PC-3 (cell line): ENCODE measurements around the gene KRTAP9-7. TPM values are rescaled to one million over a fixed set of nuclear protein-coding genes. Genes with fewer than 3 reads are reported as not detected.

ENCODE experiments used
- ATAC-seq: fragments of 200-7000 bp; cut with Tn5 transposase; 2 replicates; pipeline ENCODE4 v1.9.1; 2020; ENCODE audit warnings: mild to moderate bottlenecking, moderate library complexity
- BruUV-seq: library from RNA; stranded (reverse); fragments of 400-500 nt; replicated peaks from 2 replicates; lab custom pipeline; 2021; lab: Mats Ljungman, UMichigan
- CTCF ChIA-PET: fragments of 300-600 bp; sonication (Branson Sonifier 250); formaldehyde crosslinking; loops from one replicate; lab custom pipeline; 2022; ENCODE audit warnings: antibody characterized with exemption; lab: Charles Lee
- POLR2A ChIA-PET: fragments of 300-600 bp; sonication (Branson Sonifier 250); formaldehyde crosslinking; loops from one replicate; lab custom pipeline; 2022; ENCODE audit warnings: antibody characterized with exemption; ENCODE audit not compliant: unreplicated experiment; lab: Charles Lee
- DNase-seq: peaks from one replicate; pipeline ENCODE4 v3.0.0-alpha.2; 2015
- H2AFZ ChIP-seq: fragments of 300-600 bp; sonication (generic); 2 replicates; pipeline ENCODE4 v1.6.0; 2016; ENCODE audit warnings: antibody characterized with exemption, low read length
- H3F3A ChIP-seq: fragments of 300-600 bp; sonication (generic); one replicate; pipeline ENCODE4 v1.6.0; 2017; ENCODE audit warnings: antibody characterized with exemption, low read length, control low read depth, mild to moderate bottlenecking; ENCODE audit not compliant: unreplicated experiment
- H3K27ac ChIP-seq: fragments of 300-600 bp; sonication (generic); 2 replicates; pipeline ENCODE4 v1.5.1; 2016; ENCODE audit warnings: mild to moderate bottlenecking, low read length
- H3K27me3 ChIP-seq: fragments of 300-600 bp; sonication (generic); 2 replicates; pipeline ENCODE4 v1.6.1; 2016; ENCODE audit warnings: low read length, mixed read lengths
- H3K36me3 ChIP-seq: fragments of 300-600 bp; sonication (generic); 2 replicates; pipeline ENCODE4 v1.6.1; 2016; ENCODE audit warnings: low read depth, mixed run types, low read length, mixed read lengths
- H3K4me1 ChIP-seq: fragments of 300-600 bp; sonication (generic); 2 replicates; pipeline ENCODE4 v1.5.1; 2016; ENCODE audit warnings: low read length; ENCODE audit not compliant: insufficient read depth
- H3K4me2 ChIP-seq: fragments of 300-600 bp; sonication (generic); 2 replicates; pipeline ENCODE4 v1.6.0; 2016; ENCODE audit warnings: low read length
- H3K4me3 ChIP-seq: fragments of 300-600 bp; sonication (generic); 2 replicates; pipeline ENCODE4 v1.5.1; 2016; ENCODE audit warnings: mild to moderate bottlenecking, low read length, mixed read lengths
- H3K79me2 ChIP-seq: fragments of 300-600 bp; sonication (generic); 2 replicates; pipeline ENCODE4 v1.6.1; 2017; ENCODE audit warnings: low read length, mixed read lengths
- H3K9ac ChIP-seq: fragments of 300-600 bp; sonication (generic); 2 replicates; pipeline ENCODE4 v1.6.0; 2016; ENCODE audit warnings: mild to moderate bottlenecking, low read length
- H3K9me2 ChIP-seq: fragments of 300-600 bp; sonication (generic); replicated peaks from 2 replicates; pipeline ENCODE4 v1.6.1; 2016; ENCODE audit warnings: mixed run types, low read length, mixed read lengths
- H3K9me3 ChIP-seq: fragments of 300-600 bp; sonication (generic); 2 replicates; pipeline ENCODE4 v1.6.1; 2016; ENCODE audit warnings: low read length, mixed read lengths
- H4K20me1 ChIP-seq: fragments of 300-600 bp; sonication (generic); 2 replicates; pipeline ENCODE4 v1.6.1; 2016; ENCODE audit warnings: low read length, mixed read lengths
- EZH2 ChIP-seq: fragments of 300-600 bp; sonication (generic); IDR thresholded peaks from one replicate; pipeline ENCODE4 v1.6.1; 2017; ENCODE audit warnings: antibody characterized with exemption, mild to moderate bottlenecking, low read length; ENCODE audit not compliant: unreplicated experiment
- EZH2phosphoT487 ChIP-seq: fragments of 300-600 bp; sonication (generic); IDR thresholded peaks from 2 replicates; pipeline ENCODE4 v1.6.1; 2018; ENCODE audit warnings: mild to moderate bottlenecking, antibody characterized with exemption, low read length, borderline replicate concordance
- intact Hi-C: fragments of 100-400 bp; cut with micrococcal nuclease; formaldehyde crosslinking; loops from 2 replicates; pipeline ENCODE4 v1.9.0; 2023
- total RNA-seq: library from RNA; depleted of rRNA; stranded (reverse); fragments of >200 nt; gene quantifications from 2 replicates; pipeline ENCODE4 v1.2.3, GENCODE V29; 2014
- TF ChIP-seq, protein P1 (sequence below): fragments of 300-600 bp; sonication (generic); conservative IDR thresholded peaks from 2 replicates; pipeline ENCODE4 v1.5.1; 2017; ENCODE audit warnings: antibody characterized with exemption, low read depth, mild to moderate bottlenecking, low read length

KRTAP9-7 gene
- total RNA-seq, 1 experiment from 2014 or later: not detected

DNA sequence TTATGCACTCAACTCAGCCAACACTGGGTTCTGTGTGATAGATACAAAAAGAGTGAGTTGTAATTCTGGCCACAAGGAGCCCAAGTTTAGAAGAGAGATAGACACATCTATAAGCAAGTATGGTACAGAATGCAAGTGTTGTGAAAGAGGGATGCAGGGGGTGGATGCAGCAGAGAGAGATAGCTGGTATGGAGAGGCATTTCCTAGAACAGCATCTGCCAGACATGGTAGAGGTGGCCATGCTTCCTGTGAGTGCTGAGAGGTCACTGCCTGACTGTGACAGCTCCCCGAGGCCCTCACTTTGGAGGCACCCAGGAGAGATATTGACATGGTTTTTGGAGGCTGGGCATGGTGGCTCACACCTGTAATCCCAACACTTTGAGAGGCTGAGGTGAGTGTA, 35.6 kb downstream of the KRTAP9-7 start:
- BruUV-seq: no TSS peak
- H3K27me3 ChIP-seq: no peaks in the 10 kb centered on the region
- no peak overlapping the region for H3K27ac ChIP-seq
- no peaks in the 10 kb centered on the region for H3K4me1 ChIP-seq
- ATAC-seq: no peak
- POLR2A ChIA-PET: no interaction called here
- no peak for DNase-seq
- no peaks in the 10 kb centered on the region for H3F3A ChIP-seq
- no peaks in the 10 kb centered on the region for H3K9me3 ChIP-seq
- H3K79me2 ChIP-seq: no peaks in the 10 kb centered on the region
- intact Hi-C loops: no loop called here
- CTCF ChIA-PET: no interaction called here
- TF ChIP-seq, protein P1, sequence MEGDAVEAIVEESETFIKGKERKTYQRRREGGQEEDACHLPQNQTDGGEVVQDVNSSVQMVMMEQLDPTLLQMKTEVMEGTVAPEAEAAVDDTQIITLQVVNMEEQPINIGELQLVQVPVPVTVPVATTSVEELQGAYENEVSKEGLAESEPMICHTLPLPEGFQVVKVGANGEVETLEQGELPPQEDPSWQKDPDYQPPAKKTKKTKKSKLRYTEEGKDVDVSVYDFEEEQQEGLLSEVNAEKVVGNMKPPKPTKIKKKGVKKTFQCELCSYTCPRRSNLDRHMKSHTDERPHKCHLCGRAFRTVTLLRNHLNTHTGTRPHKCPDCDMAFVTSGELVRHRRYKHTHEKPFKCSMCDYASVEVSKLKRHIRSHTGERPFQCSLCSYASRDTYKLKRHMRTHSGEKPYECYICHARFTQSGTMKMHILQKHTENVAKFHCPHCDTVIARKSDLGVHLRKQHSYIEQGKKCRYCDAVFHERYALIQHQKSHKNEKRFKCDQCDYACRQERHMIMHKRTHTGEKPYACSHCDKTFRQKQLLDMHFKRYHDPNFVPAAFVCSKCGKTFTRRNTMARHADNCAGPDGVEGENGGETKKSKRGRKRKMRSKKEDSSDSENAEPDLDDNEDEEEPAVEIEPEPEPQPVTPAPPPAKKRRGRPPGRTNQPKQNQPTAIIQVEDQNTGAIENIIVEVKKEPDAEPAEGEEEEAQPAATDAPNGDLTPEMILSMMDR: no peak
- no peak for TF ChIP-seq EZH2
- no peak for TF ChIP-seq EZH2phosphoT487
- H4K20me1 ChIP-seq: no peaks in the 10 kb centered on the region
- H3K9me2 ChIP-seq: no peaks in the 10 kb centered on the region
- H3K36me3 ChIP-seq: no peaks in the 10 kb centered on the region
- no peak overlapping the region for H3K9ac ChIP-seq
- no peak overlapping the region for H3K4me2 ChIP-seq
- H2AFZ ChIP-seq: no peak overlapping the region
- H3K4me3 ChIP-seq: no peak overlapping the region

- Histone ChIP-seq H3K9me3 (0 out of 2 replicates have a peak, but pooled peaks cover 4% of the 10 kb centered on the region), H3F3A (no peaks in the 10 kb centered on the region), H3K9me2 (no peaks in the 10 kb centered on the region), H3K27me3 (no peaks in the 10 kb centered on the region), H3K4me1 (no peaks in the 10 kb centered on the region), H3K27ac (no peak within 1 kb of the TSS), H4K20me1 (no peaks in the 10 kb centered on the region), H3K4me3 (no peak within 1 kb of the TSS), H3K4me2 (no peak within 1 kb of the TSS), H3K9ac (no peak within 1 kb of the TSS), H3K79me2 (no peaks in the 10 kb centered on the region), H2AFZ (no peak within 1 kb of the TSS), H3K36me3 (no peaks in the 10 kb centered on the region)
- TF ChIP-seq EZH2phosphoT487: no peak
- TF ChIP-seq, protein P1: no peak
- intact Hi-C loops: no loop called here
- BruUV-seq: no TSS peak
- ChIA-PET CTCF (no interaction called here), POLR2A (no interaction called here)
- ATAC-seq: no peak
- no peak for DNase-seq
These were observed 39.8 kb downstream of the KRTAP9-7 start, which contains the start of gene KRTAP17-1 for GRCh38 chr17:41315204-41315794. Gene KRTAP17-1, minus strand, starts transcription at chr17:41315710. Its CDS starts 60 bp downstream, at chr17:41315650.

DNA sequence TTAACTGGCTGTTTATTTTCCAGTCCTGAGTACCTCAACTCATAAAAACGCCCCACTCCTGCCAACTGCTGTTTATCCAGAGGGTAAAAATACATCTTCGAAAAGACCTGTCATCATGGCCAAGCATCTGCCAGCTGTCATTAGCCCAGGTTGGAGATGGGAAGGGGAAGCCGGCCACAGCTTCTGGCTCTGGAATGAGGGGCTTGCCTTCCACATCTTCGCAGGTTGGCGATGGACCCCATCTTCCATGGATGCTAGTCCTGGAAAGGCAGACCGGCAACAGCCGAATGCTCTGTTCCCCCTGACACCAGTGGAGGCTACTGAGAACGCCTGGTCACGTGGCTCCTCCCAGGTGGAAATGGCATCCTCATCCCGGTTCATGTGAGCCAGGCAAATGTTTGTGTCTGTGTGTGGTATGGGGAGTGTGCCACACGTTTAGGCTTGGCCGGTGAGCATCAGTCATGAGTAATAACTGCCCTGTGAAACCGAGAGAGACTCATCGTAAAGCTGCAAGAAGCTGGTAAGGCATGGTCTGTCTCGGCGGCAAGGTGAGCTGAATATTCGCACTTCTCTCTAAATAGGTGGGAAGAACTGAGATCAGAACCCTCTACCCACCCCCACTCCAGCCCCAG, 40.4 kb downstream of the KRTAP9-7 start:
- H3F3A ChIP-seq: no peaks in the 10 kb centered on the region
- H3K79me2 ChIP-seq: no peaks in the 10 kb centered on the region
- no peaks in the 10 kb centered on the region for H3K9me2 ChIP-seq
- TF ChIP-seq EZH2: no peak
- TF ChIP-seq, protein P1: no peak
- TF ChIP-seq EZH2phosphoT487: no peak
- 0 out of 2 replicates have a peak, but pooled peaks cover 4% of the 10 kb centered on the region for H3K9me3 ChIP-seq
- H2AFZ ChIP-seq: no peak overlapping the region
- no peak for ATAC-seq
- intact Hi-C loops: no loop called here
- DNase-seq: no peak
- H3K27ac ChIP-seq: no peak overlapping the region
- H4K20me1 ChIP-seq: no peaks in the 10 kb centered on the region
- no peaks in the 10 kb centered on the region for H3K4me1 ChIP-seq
- H3K4me3 ChIP-seq: no peak overlapping the region
- H3K36me3 ChIP-seq: no peaks in the 10 kb centered on the region
- no peak overlapping the region for H3K4me2 ChIP-seq
- POLR2A ChIA-PET: no interaction called here
- no TSS peak for BruUV-seq
- no peaks in the 10 kb centered on the region for H3K27me3 ChIP-seq
- CTCF ChIA-PET: interaction anchor here (0.5 kb wide), 1 partner anchor 114 kb away, joined by 8 read pairs; no protein-coding TSS in a partner anchor
- no peak overlapping the region for H3K9ac ChIP-seq
